Fibroblast of mammary gland (primary cell): ENCODE results near the gene LZTS2.
A peak's percentile ranks its signal among the peaks of the same experiment; 100 is the strongest.

Experiments used
- DNase-seq: peaks from one replicate; pipeline ENCODE4 v3.0.0-alpha.2; 2010; ENCODE audit warnings: low read depth
- H3K4me3 ChIP-seq: 2 replicates; pipeline ENCODE4 v1.5.1; 2011; ENCODE audit warnings: low read depth, mild to moderate bottlenecking, low read length, moderate library complexity; ENCODE audit not compliant: control insufficient read depth
- CTCF ChIP-seq: conservative IDR thresholded peaks from 2 replicates; pipeline ENCODE4 v1.5.1; 2011; ENCODE audit warnings: low read depth, low read length, inconsistent platforms; ENCODE audit not compliant: control insufficient read depth, insufficient read depth

Gene LZTS2

GRCh38 chr10:101021239-101021638, 21.6 kb downstream of the LZTS2 start:
- no peak for DNase-seq
- TF ChIP-seq CTCF: no peak
- H3K4me3 ChIP-seq: no peak overlapping the region

GRCh38 chr10:101021692-101022251, 22.2 kb downstream of the LZTS2 start:
- H3K4me3 ChIP-seq: no peak overlapping the region
- TF ChIP-seq CTCF: no peak
- DNase-seq: no peak

GRCh38 chr10:101022967-101023705, 23.5 kb downstream of the LZTS2 start:
- no peak for DNase-seq
- H3K4me3 ChIP-seq: no peak overlapping the region
- no peak for TF ChIP-seq CTCF

- DNase-seq: no peak
- no peak for TF ChIP-seq CTCF
- no peak overlapping the region for H3K4me3 ChIP-seq
These were observed 27.6 kb downstream of the LZTS2 start for GRCh38 chr10:101027106-101027720.

- DNase-seq: no peak
- H3K4me3 ChIP-seq: no peak overlapping the region
- no peak for TF ChIP-seq CTCF
These were observed 29.1 kb downstream of the LZTS2 start for GRCh38 chr10:101028446-101029337.

GRCh38 chr10:101029520-101030295, 30.1 kb downstream of the LZTS2 start:
- DNase-seq: no peak
- peak; percentile 22 for TF ChIP-seq CTCF
- no peak overlapping the region for H3K4me3 ChIP-seq
